Astrocyte of the cerebellum (primary cell): ENCODE data around the gene TCEANC.

ENCODE experiments used
- DNase-seq: peaks from one replicate; pipeline ENCODE4 v3.0.0-alpha.2; 2011; ENCODE audit warnings: low read depth
- H3K4me3 ChIP-seq: 2 replicates; pipeline ENCODE4 v1.5.1; 2011; ENCODE audit warnings: mild to moderate bottlenecking, low read depth, low read length, moderate library complexity
- CTCF ChIP-seq: IDR thresholded peaks from 2 replicates; pipeline ENCODE4 v1.5.1; 2012; ENCODE audit warnings: low read length, low read depth, moderate library complexity, mild to moderate bottlenecking; ENCODE audit errors: missing control alignments
- in situ Hi-C: cut with HindIII; loops from 2 replicates; pipeline ENCODE4 v1.10.0; 2017; ENCODE audit warnings: low sequenced_read_pairs

The TCEANC gene

DNA sequence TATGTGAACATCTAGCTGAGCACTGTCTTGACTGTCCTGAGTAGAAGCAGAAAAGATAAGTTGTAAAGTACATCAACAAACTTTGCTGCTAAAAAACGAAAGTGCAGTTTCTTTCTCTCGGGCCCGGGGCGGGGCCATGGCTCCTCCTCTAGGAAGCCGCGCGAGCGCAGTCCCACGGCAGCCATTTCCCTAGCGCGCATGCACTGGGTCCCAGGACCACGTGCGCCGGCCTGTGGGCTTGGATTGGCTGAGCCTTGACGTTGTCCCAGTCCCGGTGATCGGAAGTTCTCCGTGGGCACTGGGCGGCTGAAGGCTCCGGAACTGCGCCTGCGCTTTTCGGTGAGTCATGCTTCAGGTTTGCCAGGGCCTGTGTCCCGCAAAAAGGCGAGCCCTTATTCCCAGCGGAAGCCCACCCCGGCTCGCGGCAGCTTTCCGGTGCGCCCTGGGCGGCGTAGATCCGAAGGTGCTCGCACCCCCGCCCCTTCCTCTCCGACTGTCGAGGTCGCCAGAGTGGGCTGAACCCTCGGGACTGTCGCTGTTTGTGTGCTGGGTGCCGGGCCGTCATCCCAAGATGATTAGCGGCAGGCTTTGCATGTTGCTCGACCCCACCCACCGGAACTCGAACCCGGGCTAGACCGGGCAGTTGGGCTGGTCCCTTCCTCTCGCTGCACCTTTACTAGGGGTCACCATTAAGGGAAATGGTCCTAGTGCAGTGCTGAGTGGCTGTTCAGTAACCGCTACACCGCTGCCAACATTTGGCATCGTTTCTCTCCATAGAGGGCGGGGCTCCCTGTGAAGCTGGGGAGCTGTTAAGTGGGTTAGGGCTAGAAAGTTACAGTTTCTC is at the start of gene TCEANC:
TCEANC (plus strand) TSS at position 292 of the 844 bp plus-strand sequence. CDS start 9,368 bp downstream, outside the sequence.
- DNase-seq, result peak; percentile 96
- peak within 1 kb of the TSS; percentile 69 for H3K4me3 ChIP-seq
- TF ChIP-seq CTCF, result no peak
- in situ Hi-C loops, result no loop called here

GRCh38 chrX:13605611-13606010 is 47.3 kb upstream of the TCEANC start:
- no peak overlapping the region for H3K4me3 ChIP-seq
- in situ Hi-C loops, result no loop called here
- no peak for DNase-seq
- no peak for TF ChIP-seq CTCF

GRCh38 chrX:13607331-13607995 is 45.5 kb upstream of the TCEANC start:
- H3K4me3 ChIP-seq, result no peak overlapping the region
- in situ Hi-C loops, result no loop called here
- DNase-seq, result no peak
- TF ChIP-seq CTCF, result no peak

DNA sequence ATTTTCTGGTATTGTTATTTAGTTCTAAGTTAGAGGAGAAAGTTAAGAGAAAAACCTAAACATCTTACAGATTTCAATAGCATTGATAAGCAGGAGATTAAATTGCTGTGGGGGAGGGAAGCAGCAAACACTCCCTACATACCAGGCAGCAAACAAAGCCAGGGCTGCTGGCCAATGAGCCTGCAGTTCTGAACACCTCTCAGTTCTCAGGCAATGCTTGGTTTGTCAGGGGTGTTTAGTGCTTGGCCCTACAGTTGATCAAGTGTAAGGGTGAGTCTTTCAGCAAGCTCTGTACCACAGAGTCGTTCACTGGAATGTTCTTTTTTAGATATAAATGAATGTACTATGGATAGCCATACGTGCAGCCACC is 45.0 kb upstream of the TCEANC start:
- no peak for TF ChIP-seq CTCF
- in situ Hi-C loops, result no loop called here
- DNase-seq, result no peak
- no peak overlapping the region for H3K4me3 ChIP-seq

DNA sequence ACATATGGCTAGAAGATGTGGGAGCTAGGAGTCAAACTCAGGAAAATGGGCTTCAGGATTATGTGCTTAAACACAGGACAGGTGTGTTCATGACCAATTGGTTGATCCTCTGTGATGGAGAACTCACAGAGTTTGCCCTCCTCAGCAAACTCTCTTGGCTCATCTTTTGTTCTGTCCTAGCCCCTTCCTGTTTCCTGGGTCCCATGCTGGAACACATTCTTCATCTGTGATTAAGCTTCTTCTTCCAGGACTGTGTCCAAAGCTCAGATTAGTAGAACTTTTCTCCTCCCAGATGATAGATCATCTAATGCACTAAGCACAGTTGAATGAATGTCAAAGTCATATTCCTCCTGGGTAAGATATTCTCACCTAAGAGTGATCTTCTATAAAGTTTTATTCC is 38.8 kb upstream of the TCEANC start:
- in situ Hi-C loops, result no loop called here
- no peak for TF ChIP-seq CTCF
- no peak overlapping the region for H3K4me3 ChIP-seq
- DNase-seq, result no peak

- in situ Hi-C loops, result no loop called here
- DNase-seq, result no peak
- TF ChIP-seq CTCF, result no peak
- no peak overlapping the region for H3K4me3 ChIP-seq
Measured at GRCh38 chrX:13620207-13620606, 32.7 kb upstream of the TCEANC start.
